Lung (tissue), 12 donors: ENCODE measurements around the gene CCDC92. TPM values are rescaled to one million over a fixed set of nuclear protein-coding genes. Genes with fewer than 3 reads are reported as not detected.

Experiments
- ATAC-seq: fragments of 200-7000 bp; cut with Tn5 transposase; one replicate; pipeline ENCODE4 v1.9.1; 2020; ENCODE audit warnings: moderate number of reproducible peaks; ENCODE audit not compliant: insufficient read depth, low FRiP score
- DNase-seq, 3 donors: peaks; one replicate each; pipeline ENCODE4 v3.0.0-alpha.2; 2013 to 2017
- H3K27ac ChIP-seq, 2 donors: one replicate each; pipeline ENCODE4 v1.5.1; 2013; ENCODE audit warnings: mild to moderate bottlenecking in 2 of 2, moderate library complexity in 2 of 2, control low read depth in 1 of 2, inconsistent platforms in 1 of 2, low read depth in 1 of 2, low read length in 1 of 2
- H3K27me3 ChIP-seq, 3 donors: one replicate each; pipeline ENCODE4 v1.5.1; 2013; ENCODE audit warnings: low read length in 2 of 3; ENCODE audit not compliant: control insufficient read depth in 3 of 3, insufficient read depth in 3 of 3
- H3K36me3 ChIP-seq, 4 donors: one replicate each; pipeline ENCODE4 v1.5.1; 2013; ENCODE audit warnings: low read length in 4 of 4, mild to moderate bottlenecking in 1 of 4, moderate library complexity in 1 of 4; ENCODE audit not compliant: control insufficient read depth in 4 of 4, insufficient read depth in 4 of 4
- H3K4me1 ChIP-seq, 5 donors: one replicate each; pipeline ENCODE4 v1.5.1; 2013; ENCODE audit warnings: low read length in 5 of 5, mild to moderate bottlenecking in 2 of 5, moderate library complexity in 1 of 5; ENCODE audit not compliant: control insufficient read depth in 5 of 5, insufficient read depth in 5 of 5
- H3K4me3 ChIP-seq: one replicate; pipeline ENCODE4 v1.5.1; 2013; ENCODE audit warnings: mild to moderate bottlenecking, control low read depth, moderate library complexity
- H3K9ac ChIP-seq, 2 donors: one replicate each; pipeline ENCODE4 v1.5.1; 2013; ENCODE audit warnings: low read length in 2 of 2, control low read depth in 1 of 2; ENCODE audit not compliant: insufficient read depth in 1 of 2
- H3K9me3 ChIP-seq, 4 donors: one replicate each; pipeline ENCODE4 v1.5.1; 2013; ENCODE audit warnings: low read length in 3 of 4, mild to moderate bottlenecking in 1 of 4, moderate library complexity in 1 of 4; ENCODE audit not compliant: control insufficient read depth in 4 of 4, insufficient read depth in 3 of 4
- CTCF ChIP-seq: IDR thresholded peaks from 2 replicates; pipeline ENCODE4 v1.5.1; 2012; ENCODE audit warnings: mild to moderate bottlenecking; ENCODE audit errors: control extremely low read depth, extremely low read depth
- WGBS, 2 donors: extraction: QIAGEN DNeasy Blood & Tissue Kit; methylation state at CpG; one replicate each; pipeline ENCODE4 v1.1.7; 2013; 5-methylcytosine and 5-hydroxymethylcytosine counted together
- polyA plus RNA-seq, 2 donors: library from polyadenylated mRNA; stranded (reverse); fragments of 200-250 nt; gene quantifications; one replicate each; pipeline ENCODE4 v1.2.1, GENCODE V29; 2013
- total RNA-seq, 2 donors: library from RNA; depleted of rRNA in 1 of 2; stranded (reverse); fragments of >200 nt in 1 of 2; gene quantifications; one replicate each; pipeline ENCODE4 v1.2.1, GENCODE V29; 2014 to 2021
- donor health status: control.
- donor health status: control.
- donor health status: Bipolar disorder and iron deficiency.
- donor health status: healthy.
- donor health status: DM: yes; HTN: yes; CAD: no.

The CCDC92 gene
- total and polyA plus RNA-seq, 4 donors, result 17.7 to 55.5 (median 34.8) TPM

- no peak for TF ChIP-seq CTCF
- peak overlapping the region in 1 of 2 donors; percentile 66 for H3K27ac ChIP-seq
- no peaks in the 10 kb centered on the region for H3K27me3 ChIP-seq
- H3K9me3 ChIP-seq, result no peaks in the 10 kb centered on the region
- 49 to 59% methylated on average over 2 of the region's 2 CpGs for WGBS, 2 donors
- DNase-seq (peak in 2 of 3 donors; percentile 27 to 57), ATAC-seq (no peak)
- H3K4me3 ChIP-seq, result no peak overlapping the region
- no peaks in the 10 kb centered on the region for H3K36me3 ChIP-seq
- H3K4me1 ChIP-seq, result peaks cover 12 to 29% (median 14%) of the 10 kb centered on the region in 5 donors
- H3K9ac ChIP-seq, result no peak overlapping the region
Measured at GRCh38 chr12:123952037-123952436, 20.6 kb downstream of the CCDC92 start.

GRCh38 chr12:123951467-123951866 lies 21.2 kb downstream of the CCDC92 start:
- WGBS, 2 donors, result 76 to 90% methylated on average over 4 of the region's 4 CpGs
- no peaks in the 10 kb centered on the region for H3K27me3 ChIP-seq

GRCh38 chr12:123950476-123951349 lies 21.9 kb downstream of the CCDC92 start:
- ATAC-seq, result no peak
- 90 to 93% methylated on average over 15 of the region's 15 CpGs for WGBS, 2 donors

More at GRCh38 chr12:123951467-123951866, 21.2 kb downstream of the CCDC92 start:
- ATAC-seq (no peak), DNase-seq (no peak)
- H3K4me3 ChIP-seq, result no peak overlapping the region
- no peak for TF ChIP-seq CTCF
- no peak overlapping the region for H3K9ac ChIP-seq
- no peaks in the 10 kb centered on the region for H3K36me3 ChIP-seq
- no peaks in the 10 kb centered on the region for H3K9me3 ChIP-seq
- peak overlapping the region in 1 of 2 donors; percentile 6 for H3K27ac ChIP-seq
- H3K4me1 ChIP-seq, result peaks cover 12 to 29% (median 14%) of the 10 kb centered on the region in 5 donors

More at GRCh38 chr12:123950476-123951349, 21.9 kb downstream of the CCDC92 start:
- Histone ChIP-seq H3K36me3 (no peaks in the 10 kb centered on the region), H3K9me3 (no peaks in the 10 kb centered on the region), H3K27ac (no peak overlapping the region), H3K9ac (no peak overlapping the region), H3K4me1 (peaks cover 12 to 32% (median 15%) of the 10 kb centered on the region in 5 donors), H3K27me3 (no peaks in the 10 kb centered on the region), H3K4me3 (no peak overlapping the region)
- TF ChIP-seq CTCF, result no peak
- DNase-seq, result no peak
